ENCODE results near the gene PACSIN1.
"Not testable (repeated sequence)": the region's sequence is repeated elsewhere in the genome, so short reads cannot be mapped to it uniquely, and the experiment has no call there.

The PACSIN1 gene

GRCh38 chr6:34484391-34484790, 18.5 kb downstream of the PACSIN1 start:
- no peak for TF ChIP-seq CTCF (conservative IDR thresholded peaks at IDR 0.05; ENCODE audit: control insufficient read depth, insufficient read depth, low read depth, low read length)
- no peak for DNase-seq (ENCODE audit: low read depth)
- no peak overlapping the region for H3K4me3 ChIP-seq (ENCODE audit: control insufficient read depth, low read depth, low read length)

GRCh38 chr6:34484899-34485298, 19.0 kb downstream of the PACSIN1 start:
- TF ChIP-seq CTCF (conservative IDR thresholded peaks at IDR 0.05; ENCODE audit: control insufficient read depth, insufficient read depth, low read depth, low read length) = no peak
- no peak overlapping the region for H3K4me3 ChIP-seq (ENCODE audit: control insufficient read depth, low read depth, low read length)
- no peak for DNase-seq (ENCODE audit: low read depth)

GRCh38 chr6:34485321-34486060, 19.6 kb downstream of the PACSIN1 start:
- H3K4me3 ChIP-seq (ENCODE audit: control insufficient read depth, low read depth, low read length) = no peak overlapping the region
- no peak for TF ChIP-seq CTCF (conservative IDR thresholded peaks at IDR 0.05; ENCODE audit: control insufficient read depth, insufficient read depth, low read depth, low read length)

GRCh38 chr6:34486106-34486740, 20.3 kb downstream of the PACSIN1 start:
- no peak for DNase-seq (ENCODE audit: low read depth)
- H3K4me3 ChIP-seq (ENCODE audit: control insufficient read depth, low read depth, low read length) = no peak overlapping the region
- no peak for TF ChIP-seq CTCF (conservative IDR thresholded peaks at IDR 0.05; ENCODE audit: control insufficient read depth, insufficient read depth, low read depth, low read length)

More at GRCh38 chr6:34485321-34486060, 19.6 kb downstream of the PACSIN1 start:
- DNase-seq (ENCODE audit: low read depth) = no peak

GRCh38 chr6:34486886-34487285, 21.0 kb downstream of the PACSIN1 start:
- H3K4me3 ChIP-seq (ENCODE audit: control insufficient read depth, low read depth, low read length); DNase-seq (ENCODE audit: low read depth): not testable (repeated sequence)

GRCh38 chr6:34487536-34487935, 21.7 kb downstream of the PACSIN1 start:
- DNase-seq (ENCODE audit: low read depth) = no peak
- no peak for TF ChIP-seq CTCF (conservative IDR thresholded peaks at IDR 0.05; ENCODE audit: control insufficient read depth, insufficient read depth, low read depth, low read length)
- no peak overlapping the region for H3K4me3 ChIP-seq (ENCODE audit: control insufficient read depth, low read depth, low read length)

- DNase-seq (ENCODE audit: low read depth) = no peak
- no peak overlapping the region for H3K4me3 ChIP-seq (ENCODE audit: control insufficient read depth, low read depth, low read length)
- TF ChIP-seq CTCF (conservative IDR thresholded peaks at IDR 0.05; ENCODE audit: control insufficient read depth, insufficient read depth, low read depth, low read length) = no peak
These were observed 23.4 kb downstream of the PACSIN1 start for GRCh38 chr6:34489207-34489805.

Measured in fibroblast of mammary gland (primary cell).